ENCODE results near the gene DGCR2. TPM values are rescaled to one million over a fixed set of nuclear protein-coding genes. Genes with fewer than 3 reads are reported as not detected.

DGCR2 gene
- total and polyA plus RNA-seq, 2 of the 4 experiments (the other 2 are of a cell fraction), result 17.2 to 35.4 TPM

- dilution Hi-C loops (cut with HindIII; ENCODE audit: low sequenced_read_pairs, unreplicated experiment), result no loop called here
- no peak overlapping the region for H2BK5ac ChIP-seq (ENCODE audit: low read depth, low read length, poor library complexity, severe bottlenecking)
- H2AK5ac ChIP-seq (ENCODE audit: low read depth, low read length), result no peak overlapping the region
- BruUV-seq (replicated peaks), result no TSS peak
- H2AFZ ChIP-seq (replicated peaks; ENCODE audit: low read length, poor library complexity), result no peak overlapping the region
- H3K23ac ChIP-seq (ENCODE audit: low read depth, low read length), result no peak overlapping the region
- DNase-seq (no peak), ATAC-seq (ENCODE audit: low read depth) (no peak)
- H2BK15ac ChIP-seq (ENCODE audit: low read depth, low read length), result no peak overlapping the region
- peaks cover 33% of the 10 kb centered on the region for H4K20me1 ChIP-seq (ENCODE audit: insufficient read depth, low read length)
- H3K4me2 ChIP-seq (ENCODE audit: low read depth, low read length), result no peak overlapping the region
- intact Hi-C loops (cut with micrococcal nuclease), result no loop called here
- ChIA-PET CTCF (no interaction called here), POLR2A (ENCODE audit: unreplicated experiment) (no interaction called here)
- no CpG with 5 or more reads among the region's 8 CpGs for WGBS, 2 experiments (ENCODE audit: extremely low coverage in 2 of 2, insufficient read length in 1 of 2)
- no peak overlapping the region for H3K56ac ChIP-seq (ENCODE audit: extremely low read depth, insufficient read depth, low read length)
- H2BK120ac ChIP-seq (ENCODE audit: low read depth, low read length), result no peak overlapping the region
- H4K91ac ChIP-seq (ENCODE audit: insufficient read depth, low read depth, low read length), result no peak overlapping the region
- in situ Hi-C loops (cut with MboI; ENCODE audit: low sequenced_read_pairs), result no loop called here
- no peak overlapping the region for H3K18ac ChIP-seq (ENCODE audit: low read depth, low read length)
- TF ChIP-seq RCOR1 (IDR thresholded peaks at IDR 0.05; ENCODE audit: insufficient replicate concordance, low read length), result no peak
- TF ChIP-seq POLR2A (IDR thresholded peaks at IDR 0.05; ENCODE audit: low read depth, low read length), result no peak
- TF ChIP-seq FOS (IDR thresholded peaks at IDR 0.05; ENCODE audit: low read depth, low read length), result no peak
- TF ChIP-seq MXI1 (IDR thresholded peaks at IDR 0.05; ENCODE audit: borderline replicate concordance, low read depth, low read length), result no peak
- H2BK20ac ChIP-seq (ENCODE audit: low read depth, low read length), result no peak overlapping the region
- H3K79me1 ChIP-seq (ENCODE audit: low read depth in 1 of 2, low read length in 2 of 2), result peaks cover 0 to 17% of the 10 kb centered on the region in 2 experiments; a peak in 3 of 4 replicates
- H3K4me3 ChIP-seq (ENCODE audit: insufficient read depth, low read depth, low read length), result no peak overlapping the region
- no peak overlapping the region for H3K27ac ChIP-seq (ENCODE audit: insufficient read depth, low read length)
- no peaks in the 10 kb centered on the region for H3K9me3 ChIP-seq (ENCODE audit: control insufficient read depth, insufficient read depth, low read length)
- peaks cover 27% of the 10 kb centered on the region for H3K36me3 ChIP-seq (ENCODE audit: control insufficient read depth, insufficient read depth, low read length)
- no peak overlapping the region for H4K5ac ChIP-seq (ENCODE audit: low read depth, low read length)
- no peak overlapping the region for H3K9ac ChIP-seq (ENCODE audit: low read depth, low read length)
- no peak overlapping the region for H3K4ac ChIP-seq (ENCODE audit: low read depth, low read length)
- peaks cover 17% of the 10 kb centered on the region for H3K4me1 ChIP-seq (ENCODE audit: control insufficient read depth, insufficient read depth, low read length)
- no peaks in the 10 kb centered on the region for H3K27me3 ChIP-seq (ENCODE audit: control insufficient read depth, insufficient read depth, low read length)
- no peak overlapping the region for H2AK9ac ChIP-seq (replicated peaks; ENCODE audit: low read depth, low read length, poor library complexity)
- H3K14ac ChIP-seq (replicated peaks; ENCODE audit: low read depth, low read length), result no peak overlapping the region
- H3K9me1 ChIP-seq (ENCODE audit: insufficient read depth, low read length), result peaks cover 12% of the 10 kb centered on the region
- H4K8ac ChIP-seq (ENCODE audit: low read depth in 2 of 2, low read length in 2 of 2), result no peak overlapping the region
Observed at GRCh38 chr22:19065298-19065859, 56.8 kb downstream of the DGCR2 start.

Measured in IMR-90 (cell line).